Smooth muscle cell (in vitro differentiated cells): ENCODE data around the gene TCEAL1. TPM values are rescaled to one million over a fixed set of nuclear protein-coding genes. Genes with fewer than 3 reads are reported as not detected.

Source experiments
- DNase-seq: peaks from one replicate; lab custom pipeline; 2025; ENCODE audit not compliant: unreplicated experiment; lab: John Stamatoyannopoulos, UW
- H2AFZ ChIP-seq: fragments of 200-600 bp; sonication (generic); 2 replicates; pipeline ENCODE4 v1.6.0; 2016; ENCODE audit warnings: antibody characterized with exemption, low read depth, mild to moderate bottlenecking
- H3F3A ChIP-seq: fragments of 200-600 bp; sonication (generic); 2 replicates; pipeline ENCODE4 v1.6.0; 2017; ENCODE audit warnings: antibody characterized with exemption, low read depth
- H3K27ac ChIP-seq: fragments of 200-600 bp; sonication (generic); 2 replicates; pipeline ENCODE4 v1.5.1; 2016; ENCODE audit warnings: low read depth, mild to moderate bottlenecking
- H3K27me3 ChIP-seq: fragments of 200-600 bp; sonication (generic); 2 replicates; pipeline ENCODE4 v1.6.1; 2016; ENCODE audit warnings: low read depth, mild to moderate bottlenecking
- H3K36me3 ChIP-seq: fragments of 200-600 bp; sonication (generic); 2 replicates; pipeline ENCODE4 v1.5.1; 2016; ENCODE audit warnings: low read depth
- H3K4me1 ChIP-seq: fragments of 200-600 bp; sonication (generic); 2 replicates; pipeline ENCODE4 v1.5.1; 2016; ENCODE audit warnings: low read depth
- H3K4me2 ChIP-seq: fragments of 200-600 bp; sonication (generic); 2 replicates; pipeline ENCODE4 v1.6.0; 2016; ENCODE audit warnings: mild to moderate bottlenecking
- H3K4me3 ChIP-seq: fragments of 200-600 bp; sonication (generic); 2 replicates; pipeline ENCODE4 v1.5.1; 2016; ENCODE audit warnings: mild to moderate bottlenecking
- H3K79me2 ChIP-seq: fragments of 200-600 bp; sonication (generic); 2 replicates; pipeline ENCODE4 v1.6.0; 2016; ENCODE audit warnings: low read depth, mild to moderate bottlenecking
- H3K9ac ChIP-seq: fragments of 200-600 bp; sonication (generic); 2 replicates; pipeline ENCODE4 v1.6.0; 2016; ENCODE audit warnings: low read depth
- H3K9me3 ChIP-seq: fragments of 200-600 bp; sonication (generic); replicated peaks from 2 replicates; pipeline ENCODE4 v1.5.1; 2016; ENCODE audit warnings: low read depth
- H4K20me1 ChIP-seq: fragments of 200-600 bp; sonication (generic); 2 replicates; pipeline ENCODE4 v1.6.0; 2016; ENCODE audit warnings: low read depth
- WGBS: methylation state at CpG from one replicate; pipeline ENCODE4 v1.1.7; 2016; ENCODE audit warnings: low lambda C conversion rate; 5-methylcytosine and 5-hydroxymethylcytosine counted together
- polyA plus RNA-seq: library from polyadenylated mRNA; unstranded; fragments of >200 nt; fragmentation: Nextera tagmentation; extraction: Ambion mirVana; gene quantifications from 2 replicates; pipeline ENCODE4 v1.2.1, GENCODE V29; 2016
- total RNA-seq: library from RNA; depleted of rRNA; stranded (reverse); fragments of >200 nt; gene quantifications from 2 replicates; pipeline ENCODE4 v1.2.3, GENCODE V29; 2014
- TF ChIP-seq, protein P1 (sequence below): fragments of 200-600 bp; sonication (generic); IDR thresholded peaks from 2 replicates; pipeline ENCODE4 v1.5.1; 2017; ENCODE audit warnings: borderline replicate concordance, mild to moderate bottlenecking, antibody characterized with exemption; ENCODE audit not compliant: insufficient read depth, poor library complexity, severe bottlenecking

The TCEAL1 gene, protein sequence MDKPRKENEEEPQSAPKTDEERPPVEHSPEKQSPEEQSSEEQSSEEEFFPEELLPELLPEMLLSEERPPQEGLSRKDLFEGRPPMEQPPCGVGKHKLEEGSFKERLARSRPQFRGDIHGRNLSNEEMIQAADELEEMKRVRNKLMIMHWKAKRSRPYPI
- total RNA-seq (22.1 and 43.0 TPM in 2 replicates), polyA plus RNA-seq (16.7 and 23.8 TPM in 2 replicates)

- H3K36me3 ChIP-seq = no peaks in the 10 kb centered on the region
- H3K4me3 ChIP-seq = peak within 1 kb of the TSS; percentile 97
- H3K27me3 ChIP-seq = no peaks in the 10 kb centered on the region
- DNase-seq = peak; percentile 39
- H3K4me1 ChIP-seq = peaks cover 18% of the 10 kb centered on the region
- H3K9me3 ChIP-seq = no peaks in the 10 kb centered on the region
- no peaks in the 10 kb centered on the region for H4K20me1 ChIP-seq
- H3K79me2 ChIP-seq = peaks cover 27% of the 10 kb centered on the region
- peaks cover 12% of the 10 kb centered on the region for H3F3A ChIP-seq
- TF ChIP-seq, protein P1, sequence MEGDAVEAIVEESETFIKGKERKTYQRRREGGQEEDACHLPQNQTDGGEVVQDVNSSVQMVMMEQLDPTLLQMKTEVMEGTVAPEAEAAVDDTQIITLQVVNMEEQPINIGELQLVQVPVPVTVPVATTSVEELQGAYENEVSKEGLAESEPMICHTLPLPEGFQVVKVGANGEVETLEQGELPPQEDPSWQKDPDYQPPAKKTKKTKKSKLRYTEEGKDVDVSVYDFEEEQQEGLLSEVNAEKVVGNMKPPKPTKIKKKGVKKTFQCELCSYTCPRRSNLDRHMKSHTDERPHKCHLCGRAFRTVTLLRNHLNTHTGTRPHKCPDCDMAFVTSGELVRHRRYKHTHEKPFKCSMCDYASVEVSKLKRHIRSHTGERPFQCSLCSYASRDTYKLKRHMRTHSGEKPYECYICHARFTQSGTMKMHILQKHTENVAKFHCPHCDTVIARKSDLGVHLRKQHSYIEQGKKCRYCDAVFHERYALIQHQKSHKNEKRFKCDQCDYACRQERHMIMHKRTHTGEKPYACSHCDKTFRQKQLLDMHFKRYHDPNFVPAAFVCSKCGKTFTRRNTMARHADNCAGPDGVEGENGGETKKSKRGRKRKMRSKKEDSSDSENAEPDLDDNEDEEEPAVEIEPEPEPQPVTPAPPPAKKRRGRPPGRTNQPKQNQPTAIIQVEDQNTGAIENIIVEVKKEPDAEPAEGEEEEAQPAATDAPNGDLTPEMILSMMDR = no peak
- peak within 1 kb of the TSS; percentile 71 for H3K9ac ChIP-seq
- peak within 1 kb of the TSS; percentile 99 for H3K4me2 ChIP-seq
- H2AFZ ChIP-seq = peak within 1 kb of the TSS; percentile 99
- WGBS = 5% methylated on average over 32 of the region's 32 CpGs
- H3K27ac ChIP-seq = peak within 1 kb of the TSS; percentile 73
Observed at GRCh38 chrX:103628386-103629317, at the start of gene TCEAL1. TCEAL1 (plus strand) TSS chrX:103628975; CDS start chrX:103629917, 942 bp downstream.

- Histone ChIP-seq H3K27ac (no peak overlapping the region), H3K36me3 (no peaks in the 10 kb centered on the region), H3K79me2 (no peaks in the 10 kb centered on the region), H2AFZ (peak overlapping the region; percentile 96), H3K4me1 (no peaks in the 10 kb centered on the region), H4K20me1 (no peaks in the 10 kb centered on the region), H3K4me2 (peak overlapping the region; percentile 90), H3K9ac (no peak overlapping the region), H3K27me3 (peaks cover 4% of the 10 kb centered on the region), H3K9me3 (no peaks in the 10 kb centered on the region), H3K4me3 (peak overlapping the region; percentile 79), H3F3A (no peaks in the 10 kb centered on the region)
- no peak for DNase-seq
- WGBS = 76% methylated on average over 3 of the region's 3 CpGs
- TF ChIP-seq, protein P1 = no peak
Observed at GRCh38 chrX:103584596-103584995, 44.2 kb upstream of the TCEAL1 start.

DNA sequence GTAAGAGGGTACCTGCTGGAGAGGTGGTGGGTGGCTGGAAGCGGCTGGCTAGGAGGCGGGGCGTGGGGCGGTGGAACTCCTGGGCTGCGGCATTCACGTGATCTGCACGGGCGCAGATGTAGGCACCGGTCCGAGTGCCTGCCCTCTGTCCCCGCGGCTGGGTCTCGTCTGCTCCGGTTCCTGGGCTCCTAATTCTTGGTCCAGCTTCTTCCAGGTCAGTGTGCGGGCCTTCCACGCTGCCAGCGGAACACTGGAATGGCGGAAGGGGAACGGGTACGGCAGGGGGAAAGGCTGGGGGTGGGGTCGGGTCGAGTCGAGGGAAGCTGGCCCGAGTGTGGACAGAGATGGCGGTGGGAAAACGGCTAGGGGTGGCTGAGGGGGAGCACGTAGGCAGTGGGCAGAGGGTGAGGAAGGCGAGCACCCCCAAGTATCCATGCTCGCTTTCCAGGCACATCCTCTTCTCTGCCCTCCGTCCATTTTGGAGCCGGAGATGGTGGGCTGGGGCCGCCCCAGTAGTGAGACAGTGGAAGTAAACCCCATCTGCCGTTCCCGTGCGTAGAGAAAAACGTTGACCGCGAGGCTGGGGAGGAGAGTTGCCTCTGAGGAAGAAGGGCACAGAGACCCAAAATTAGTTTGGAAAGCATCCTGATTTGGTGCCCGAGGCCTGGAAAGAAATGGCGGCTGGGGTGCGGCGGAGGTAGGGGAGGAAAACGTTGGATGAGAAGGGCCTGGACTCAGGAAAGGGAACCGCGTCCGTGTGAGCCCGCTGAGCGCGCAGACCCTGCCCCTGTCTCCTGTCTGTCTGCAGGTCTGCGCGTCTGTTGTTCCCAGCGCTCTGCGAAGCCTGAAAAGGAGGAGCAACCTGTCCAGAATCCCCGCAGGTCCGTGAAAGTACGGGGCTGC is 43.1 kb upstream of the TCEAL1 start, which contains the start of gene TCEAL4:
TCEAL4 (plus strand) TSS at position 105 of the 903 bp plus-strand sequence. CDS start 1,161 bp downstream, outside the sequence.
- Histone ChIP-seq H3K4me2 (peak within 1 kb of the TSS; percentile 90), H3K9me3 (no peaks in the 10 kb centered on the region), H3F3A (no peaks in the 10 kb centered on the region), H3K27ac (peak within 1 kb of the TSS; percentile 19), H4K20me1 (no peaks in the 10 kb centered on the region), H3K27me3 (no peaks in the 10 kb centered on the region), H3K4me1 (no peaks in the 10 kb centered on the region), H3K4me3 (peak within 1 kb of the TSS; percentile 79), H3K9ac (peak within 1 kb of the TSS; percentile 57), H3K79me2 (no peaks in the 10 kb centered on the region), H3K36me3 (no peaks in the 10 kb centered on the region), H2AFZ (peak within 1 kb of the TSS; percentile 96)
- peak; percentile 4 for DNase-seq
- TF ChIP-seq, protein P1 = no peak
- WGBS = 35% methylated on average over 55 of the region's 56 CpGs
